LoVo (cell line): Measurements from ENCODE around the gene PRDM16.

Experiments used
- DNase-seq: peaks from one replicate; pipeline ENCODE4 v3.0.0-alpha.2; 2016; ENCODE audit warnings: low spot score

The PRDM16 gene

DNA sequence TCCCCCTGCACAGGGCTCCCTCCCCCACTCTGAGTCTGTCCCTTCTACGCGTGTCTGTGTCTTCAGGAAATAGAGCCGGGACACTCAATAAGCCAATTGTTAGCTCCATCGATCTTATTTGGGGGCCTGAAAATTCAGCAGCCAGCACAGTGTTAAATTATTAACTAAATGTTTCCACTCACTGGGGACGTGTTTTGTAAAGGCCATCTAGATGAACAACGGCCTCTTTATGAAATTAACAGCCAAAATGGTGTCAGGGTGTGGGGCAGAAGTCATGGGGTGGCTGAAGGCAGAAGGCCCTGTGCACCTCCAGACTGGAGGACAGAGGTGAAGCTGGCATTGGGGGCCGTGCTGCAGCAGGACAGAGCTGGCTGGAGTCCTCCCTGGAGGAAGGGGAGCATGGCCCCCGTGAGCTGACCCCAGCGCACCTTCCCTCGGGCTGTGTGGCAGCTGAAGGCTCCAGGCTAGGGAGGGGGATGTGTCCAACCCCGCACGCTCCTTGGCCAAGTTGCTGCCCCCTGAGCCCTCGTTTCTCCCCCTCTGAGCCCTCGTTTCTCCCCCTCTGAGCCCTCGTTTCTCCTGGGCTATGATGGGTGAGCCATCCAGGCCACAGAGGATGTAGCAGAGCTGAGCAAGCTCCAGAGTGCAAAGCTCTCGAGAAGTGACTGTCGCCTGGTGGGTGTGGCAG lies 271.7 kb downstream of the PRDM16 start:
- DNase-seq = no peak

GRCh38 chr1:3341236-3341994 lies 272.4 kb downstream of the PRDM16 start:
- DNase-seq = no peak

GRCh38 chr1:3342960-3343359 lies 274.0 kb downstream of the PRDM16 start:
- DNase-seq = no peak

DNA sequence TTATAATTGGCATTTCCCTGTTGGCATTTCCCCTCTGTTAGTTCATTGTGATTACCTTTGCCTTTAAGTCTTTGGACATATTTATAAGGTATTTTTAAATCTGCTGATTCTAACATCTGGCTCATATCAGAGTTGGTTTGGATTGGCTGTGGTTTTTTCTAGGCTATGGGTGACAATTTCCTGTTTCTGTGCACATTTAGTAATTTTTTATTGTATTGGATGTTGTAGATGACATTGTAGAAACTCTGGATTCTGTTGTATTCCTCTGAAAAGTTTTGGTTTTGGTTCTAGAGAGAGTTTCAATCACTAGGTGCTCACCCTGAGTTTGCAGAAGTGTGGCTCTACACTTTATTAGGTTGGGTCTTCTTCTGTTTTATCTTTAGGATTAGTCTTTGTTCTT lies 275.4 kb downstream of the PRDM16 start:
- no peak for DNase-seq

- DNase-seq = no peak
These were observed 276.8 kb downstream of the PRDM16 start for GRCh38 chr1:3345792-3346191.

- no peak for DNase-seq
These were observed 277.5 kb downstream of the PRDM16 start for GRCh38 chr1:3346478-3346877.

DNA sequence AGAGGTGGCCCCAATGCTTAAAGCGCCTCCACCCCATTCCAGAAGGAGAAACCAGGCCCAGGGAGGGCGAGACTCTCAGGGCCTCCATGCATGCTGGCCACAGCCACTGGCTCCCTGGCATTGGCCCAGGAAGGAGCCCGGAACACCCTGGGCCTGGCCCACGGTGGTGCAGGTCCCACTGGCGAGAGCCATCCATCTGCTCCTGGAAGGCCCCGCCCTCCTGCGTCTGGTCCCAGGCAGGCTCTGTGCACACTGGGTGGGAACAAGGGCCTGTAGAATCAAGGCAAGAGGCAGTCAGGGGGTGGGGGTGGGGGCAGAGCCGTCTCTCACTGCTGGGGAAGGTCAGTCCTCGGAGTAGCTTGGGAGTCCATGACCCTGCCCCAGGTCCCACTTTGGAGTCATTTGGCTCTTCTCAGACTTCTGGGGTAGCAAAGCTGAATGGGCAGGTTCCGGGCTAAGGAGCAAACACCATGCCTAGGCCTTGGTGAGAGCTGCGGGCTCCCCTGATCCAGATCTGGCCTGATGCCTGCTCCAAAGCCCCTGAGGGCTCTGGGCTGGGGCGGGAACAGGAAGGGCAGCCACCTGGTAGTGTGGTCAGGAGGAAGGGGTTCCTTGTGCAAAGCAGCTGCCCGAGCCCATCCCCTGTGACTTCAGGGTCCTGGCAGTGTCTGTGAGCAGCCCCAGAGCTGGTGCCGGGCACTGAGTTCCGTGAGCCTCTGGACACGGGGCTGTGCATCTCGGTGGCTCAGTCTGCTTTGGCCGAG lies 278.4 kb downstream of the PRDM16 start:
- DNase-seq = no peak

DNA sequence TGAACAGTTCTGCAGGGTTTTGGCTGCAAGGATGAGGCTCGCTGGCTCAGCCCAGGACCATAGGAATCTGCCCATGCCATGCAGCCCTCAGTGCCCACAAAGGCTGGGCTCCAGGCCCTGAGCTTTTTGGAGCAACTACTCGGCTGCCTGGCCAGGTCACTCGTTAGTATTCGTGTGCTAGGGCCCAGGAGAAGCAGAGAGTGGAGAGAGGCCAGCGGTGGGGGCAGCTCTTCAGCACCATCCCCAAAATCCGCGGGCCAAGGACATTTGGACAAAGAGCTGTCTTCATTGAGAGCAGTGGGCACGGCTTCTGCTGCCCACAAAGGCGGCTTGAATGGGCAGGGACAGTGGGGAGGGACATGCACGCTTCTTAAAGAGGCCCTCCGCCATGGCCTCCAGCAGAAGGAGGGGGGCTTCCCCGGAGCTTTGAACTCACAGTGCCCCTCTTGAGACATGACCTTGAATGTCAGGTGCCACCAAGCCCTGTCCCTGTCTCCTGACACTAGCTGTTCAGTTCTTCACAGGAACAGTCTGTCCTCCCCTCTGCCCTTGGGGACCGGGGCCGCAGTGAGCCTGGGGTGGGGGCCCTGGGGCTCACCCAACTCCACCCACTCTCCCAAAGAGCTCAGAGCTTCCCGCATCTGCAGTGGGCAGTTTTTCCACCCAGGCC lies 279.3 kb downstream of the PRDM16 start:
- no peak for DNase-seq

DNA sequence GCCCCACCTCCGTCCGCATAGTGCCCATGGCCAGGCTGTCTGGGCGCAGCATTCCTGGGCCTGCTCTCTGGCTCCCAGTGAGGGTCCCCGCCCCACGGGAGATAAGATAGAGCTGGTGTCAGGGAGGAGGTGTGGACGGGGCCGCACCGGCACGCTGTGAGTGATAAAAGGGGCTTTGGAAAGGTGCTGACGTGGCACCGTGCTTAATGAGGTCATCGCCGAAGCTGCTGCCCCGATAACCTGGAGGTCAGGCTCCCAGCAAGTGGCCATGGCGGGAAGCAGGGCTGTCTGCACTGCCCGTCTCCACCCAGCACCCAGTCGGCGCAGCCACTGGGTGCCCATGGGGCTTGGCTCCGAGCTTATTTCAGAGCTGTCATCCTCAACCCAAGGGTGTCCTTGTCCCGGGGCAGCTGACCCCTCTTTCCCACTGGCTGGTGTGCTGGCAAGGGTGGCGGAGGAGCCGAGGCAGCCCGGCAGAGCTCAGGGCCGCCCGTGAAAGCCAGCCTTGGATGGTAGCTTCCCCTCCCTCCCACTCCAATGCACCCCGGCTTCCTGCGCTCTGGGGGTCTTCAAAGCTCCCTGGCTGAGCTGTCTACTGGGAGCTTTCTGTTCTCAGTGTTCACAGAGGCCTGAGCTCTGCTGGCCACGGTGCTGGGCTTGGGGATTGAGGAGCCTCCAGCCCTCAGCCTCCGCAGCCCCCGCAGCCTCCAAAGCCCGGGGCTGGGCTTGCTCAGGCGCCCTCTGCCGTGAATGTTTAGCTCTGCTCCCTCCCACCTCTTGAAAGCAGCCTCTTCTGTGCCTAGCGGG lies 280.4 kb downstream of the PRDM16 start:
- no peak for DNase-seq

GRCh38 chr1:3349968-3350299 lies 280.9 kb downstream of the PRDM16 start:
- no peak for DNase-seq

DNA sequence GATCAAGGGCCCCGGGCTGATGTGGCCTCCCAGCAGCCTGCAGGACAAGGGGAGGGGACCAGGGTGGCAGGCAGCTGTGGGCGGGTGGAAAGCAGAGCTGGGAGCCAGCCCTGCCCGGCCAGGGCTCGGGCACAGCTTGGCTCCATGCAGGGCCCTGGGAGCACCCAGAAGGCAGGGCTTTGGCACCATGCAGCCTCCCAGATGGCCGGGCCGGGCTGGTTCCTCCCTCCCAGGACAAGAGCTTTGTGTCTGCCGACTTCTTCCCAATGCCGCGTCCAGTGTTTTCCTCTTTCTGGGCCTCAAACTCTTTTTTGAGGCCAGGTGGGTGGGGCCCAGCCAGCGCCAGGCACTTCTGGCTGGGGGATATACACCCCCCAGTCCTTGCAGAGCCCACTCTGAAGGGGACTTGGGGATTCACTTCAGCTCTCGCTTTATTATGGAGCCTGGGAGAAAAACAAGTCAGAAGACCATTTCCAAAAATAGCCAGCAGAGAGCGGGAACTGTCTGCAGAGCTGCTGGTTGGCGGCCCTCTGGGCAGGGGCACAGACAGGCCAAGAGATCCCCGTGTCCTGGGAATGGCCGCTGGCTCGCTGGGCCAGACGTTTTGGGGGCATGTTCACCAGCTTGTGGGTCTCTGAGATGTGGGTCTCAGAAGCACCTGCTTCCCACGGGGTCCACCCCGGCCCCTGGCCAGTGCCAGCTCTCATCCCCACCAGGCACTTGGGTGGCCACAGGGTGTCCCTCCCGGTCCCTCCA lies 281.7 kb downstream of the PRDM16 start:
- DNase-seq = no peak

GRCh38 chr1:3351449-3352298 lies 282.7 kb downstream of the PRDM16 start:
- DNase-seq = no peak

- no peak for DNase-seq
These were observed 283.4 kb downstream of the PRDM16 start for GRCh38 chr1:3352299-3352951.

DNA sequence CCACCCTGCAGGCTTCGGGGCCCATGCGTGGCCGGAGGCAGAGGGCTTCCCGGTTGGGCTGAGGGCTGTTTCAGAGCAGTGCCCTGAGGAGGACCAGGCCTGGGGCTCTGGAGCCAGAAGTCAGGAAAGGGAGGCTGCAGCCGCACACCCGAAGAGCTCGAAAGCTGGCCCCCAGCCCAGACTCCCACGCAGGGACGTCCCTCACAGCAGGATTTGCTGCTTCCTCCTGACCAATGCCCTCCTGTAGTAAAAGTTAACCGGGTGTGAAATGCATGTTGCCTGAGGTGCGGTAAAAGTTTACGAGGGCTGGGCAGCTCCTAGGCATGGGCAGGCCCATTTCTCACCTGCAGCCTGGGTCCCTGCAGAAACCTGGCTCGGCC lies 283.9 kb downstream of the PRDM16 start:
- DNase-seq = no peak

DNA sequence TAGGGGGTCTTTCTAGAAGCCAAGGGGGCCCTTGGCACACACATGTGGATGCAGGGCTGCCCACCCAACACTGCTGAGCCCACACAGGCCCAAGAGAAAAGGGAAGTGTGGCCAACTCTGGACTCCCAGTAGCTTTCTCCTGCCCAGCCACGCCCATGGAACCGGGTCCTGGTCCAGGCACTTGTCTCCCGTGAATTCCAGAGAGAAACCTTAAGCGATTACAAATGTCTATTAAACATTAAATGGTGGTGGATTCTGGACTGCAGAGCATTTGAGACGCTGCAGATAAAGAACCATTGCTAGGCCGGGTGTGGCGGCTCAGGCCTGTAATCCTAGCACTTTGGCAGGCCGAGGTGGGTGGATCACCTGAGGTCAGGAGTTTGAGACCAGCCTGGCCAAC lies 284.9 kb downstream of the PRDM16 start:
- no peak for DNase-seq

GRCh38 chr1:3355089-3355488 lies 286.1 kb downstream of the PRDM16 start:
- DNase-seq = no peak

DNA sequence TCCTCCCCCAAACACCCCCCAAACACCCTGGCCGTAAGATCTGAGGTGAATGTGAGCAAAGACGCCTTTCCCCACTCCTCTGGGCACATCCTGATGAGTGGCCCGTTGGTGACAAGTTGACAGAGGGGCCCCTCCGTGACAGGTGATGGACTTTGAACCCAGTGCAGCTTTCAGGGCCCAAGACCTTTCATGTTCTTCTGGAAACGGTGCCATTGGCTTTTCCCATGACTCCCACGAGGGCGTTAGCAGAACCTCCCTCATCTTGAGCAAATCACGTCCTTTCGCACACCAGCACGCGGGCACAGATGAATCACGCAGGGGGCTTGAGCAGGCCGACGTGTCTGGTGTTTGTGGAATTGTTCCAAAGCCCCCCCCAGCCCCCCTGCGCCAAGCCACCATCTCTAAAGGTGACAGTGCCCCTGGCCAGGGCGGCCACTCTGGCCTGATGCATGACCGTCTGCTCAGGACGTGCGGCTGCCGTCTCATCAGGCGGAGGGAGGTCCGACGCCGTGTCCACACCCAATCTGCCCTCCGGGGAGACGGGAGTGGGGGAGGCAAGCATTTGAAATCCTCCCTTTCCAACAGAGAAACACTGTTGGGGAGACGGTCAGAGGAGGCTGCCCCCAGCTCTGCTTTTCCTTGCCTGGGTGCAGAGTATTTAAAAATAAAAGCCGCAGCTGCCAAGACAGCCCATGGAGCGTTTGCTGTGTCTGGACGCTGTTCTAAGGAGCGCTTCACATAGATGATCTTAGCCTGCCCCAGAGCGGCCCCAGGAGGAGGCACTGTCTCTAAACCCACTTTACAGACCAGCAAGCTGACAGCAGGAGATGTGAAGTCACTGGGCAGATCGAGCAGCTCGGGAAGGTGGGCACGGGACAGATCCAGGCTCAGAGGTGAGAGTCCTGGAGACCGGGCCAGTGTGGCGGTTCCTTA lies 287.2 kb downstream of the PRDM16 start:
- DNase-seq = no peak

GRCh38 chr1:3356827-3357460 lies 287.9 kb downstream of the PRDM16 start:
- DNase-seq = no peak
